GM12864 (cell line): ENCODE data around the gene AATK.
A peak's percentile ranks its signal among the peaks of the same experiment; 100 is the strongest.

Experiments
- DNase-seq: peaks from one replicate; pipeline ENCODE4 v3.0.0-alpha.2; 2011; ENCODE audit warnings: low read depth
- H3K4me3 ChIP-seq: 2 replicates; pipeline ENCODE4 v1.5.1; 2011; ENCODE audit warnings: mild to moderate bottlenecking, low read depth, low read length, control low read depth
- TF ChIP-seq, protein P1 (sequence below): IDR thresholded peaks from 2 replicates; pipeline ENCODE4 v1.5.1; 2011; ENCODE audit warnings: low read depth, mild to moderate bottlenecking, moderate library complexity, low read length, control low read depth, inconsistent platforms; ENCODE audit errors: missing control alignments

The AATK gene

DNA sequence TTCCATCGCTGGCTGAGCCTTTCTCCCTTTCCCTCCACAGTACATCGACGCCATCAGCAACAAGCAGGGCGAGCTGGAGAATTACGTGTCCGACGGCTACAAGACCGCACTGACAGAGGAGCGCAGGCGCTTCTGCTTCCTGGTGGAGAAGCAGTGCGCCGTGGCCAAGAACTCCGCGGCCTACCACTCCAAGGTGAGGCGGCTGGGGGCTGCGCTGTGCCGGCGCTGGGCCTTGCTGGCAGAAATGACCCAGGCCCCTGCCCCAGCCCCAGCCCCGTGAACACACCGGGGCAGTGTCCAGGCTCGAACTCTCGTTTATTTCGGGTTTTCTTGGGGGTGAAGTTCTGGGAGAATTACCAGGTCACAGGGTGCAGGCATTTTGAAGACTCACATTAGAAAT, 66.1 kb downstream of the AATK start:
- no peak overlapping the region for H3K4me3 ChIP-seq
- TF ChIP-seq, protein P1, sequence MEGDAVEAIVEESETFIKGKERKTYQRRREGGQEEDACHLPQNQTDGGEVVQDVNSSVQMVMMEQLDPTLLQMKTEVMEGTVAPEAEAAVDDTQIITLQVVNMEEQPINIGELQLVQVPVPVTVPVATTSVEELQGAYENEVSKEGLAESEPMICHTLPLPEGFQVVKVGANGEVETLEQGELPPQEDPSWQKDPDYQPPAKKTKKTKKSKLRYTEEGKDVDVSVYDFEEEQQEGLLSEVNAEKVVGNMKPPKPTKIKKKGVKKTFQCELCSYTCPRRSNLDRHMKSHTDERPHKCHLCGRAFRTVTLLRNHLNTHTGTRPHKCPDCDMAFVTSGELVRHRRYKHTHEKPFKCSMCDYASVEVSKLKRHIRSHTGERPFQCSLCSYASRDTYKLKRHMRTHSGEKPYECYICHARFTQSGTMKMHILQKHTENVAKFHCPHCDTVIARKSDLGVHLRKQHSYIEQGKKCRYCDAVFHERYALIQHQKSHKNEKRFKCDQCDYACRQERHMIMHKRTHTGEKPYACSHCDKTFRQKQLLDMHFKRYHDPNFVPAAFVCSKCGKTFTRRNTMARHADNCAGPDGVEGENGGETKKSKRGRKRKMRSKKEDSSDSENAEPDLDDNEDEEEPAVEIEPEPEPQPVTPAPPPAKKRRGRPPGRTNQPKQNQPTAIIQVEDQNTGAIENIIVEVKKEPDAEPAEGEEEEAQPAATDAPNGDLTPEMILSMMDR: no peak
- DNase-seq: no peak

DNA sequence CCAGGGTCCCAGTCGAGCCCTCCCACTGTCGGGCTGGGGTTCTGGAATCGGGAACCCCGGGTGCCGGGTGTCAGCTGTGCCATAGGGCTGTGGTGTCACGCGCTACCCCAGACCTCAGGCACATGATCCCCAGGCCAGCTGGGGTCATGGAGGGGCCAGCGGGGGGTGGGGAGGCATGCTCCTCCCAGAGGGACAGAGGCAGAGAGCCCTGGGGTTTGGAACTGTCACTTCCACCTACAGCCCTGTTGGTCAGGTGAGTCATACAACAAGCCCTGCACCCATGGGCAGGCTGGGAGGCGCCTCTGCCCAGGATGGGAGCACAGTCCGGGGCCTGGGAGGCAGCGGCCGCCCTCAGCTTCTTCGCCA, 68.1 kb downstream of the AATK start:
- no peak for DNase-seq
- no peak overlapping the region for H3K4me3 ChIP-seq
- TF ChIP-seq, protein P1: no peak

DNA sequence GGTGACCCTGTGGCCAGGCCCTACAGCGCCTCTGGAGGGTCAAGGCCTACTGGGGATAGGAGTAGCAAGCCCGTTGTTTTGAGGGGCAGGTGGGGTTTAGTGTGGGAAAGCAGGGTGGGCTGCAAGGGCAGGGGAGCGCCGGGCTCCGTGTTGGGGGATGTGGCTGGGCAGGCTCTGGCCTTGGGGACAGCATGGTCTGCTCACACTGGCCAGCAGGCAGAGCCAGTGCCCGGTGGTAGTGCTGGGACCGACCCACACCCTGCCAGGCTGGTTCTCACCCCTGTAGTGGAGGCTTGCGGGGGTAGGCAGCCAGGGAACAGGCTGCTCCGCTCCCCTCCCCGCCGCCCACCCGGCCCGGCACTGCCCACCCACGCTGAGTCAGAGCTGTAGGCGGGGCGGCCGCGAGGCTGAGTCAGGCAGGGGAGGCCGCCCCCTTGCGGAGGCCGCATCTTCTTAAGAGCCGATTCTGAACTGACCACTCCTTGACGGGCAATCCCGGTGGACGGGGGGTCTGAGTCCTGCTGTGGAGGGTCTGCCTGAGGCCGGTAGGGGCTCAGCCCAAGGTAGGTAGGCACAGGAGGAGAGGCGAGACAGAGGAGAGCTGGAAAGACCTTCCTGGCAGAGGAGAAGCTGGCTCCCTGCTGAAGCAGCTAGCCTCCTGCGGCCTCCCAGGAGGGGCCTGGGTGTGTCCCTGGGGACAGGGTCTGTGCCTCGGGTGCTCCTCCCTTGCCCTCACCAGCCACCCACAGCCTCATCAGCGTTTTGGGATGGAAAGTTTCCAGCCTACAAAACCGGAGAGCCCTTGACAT, 68.7 kb downstream of the AATK start:
- no peak for DNase-seq
- H3K4me3 ChIP-seq: no peak overlapping the region
- TF ChIP-seq, protein P1: peak; percentile 44

DNA sequence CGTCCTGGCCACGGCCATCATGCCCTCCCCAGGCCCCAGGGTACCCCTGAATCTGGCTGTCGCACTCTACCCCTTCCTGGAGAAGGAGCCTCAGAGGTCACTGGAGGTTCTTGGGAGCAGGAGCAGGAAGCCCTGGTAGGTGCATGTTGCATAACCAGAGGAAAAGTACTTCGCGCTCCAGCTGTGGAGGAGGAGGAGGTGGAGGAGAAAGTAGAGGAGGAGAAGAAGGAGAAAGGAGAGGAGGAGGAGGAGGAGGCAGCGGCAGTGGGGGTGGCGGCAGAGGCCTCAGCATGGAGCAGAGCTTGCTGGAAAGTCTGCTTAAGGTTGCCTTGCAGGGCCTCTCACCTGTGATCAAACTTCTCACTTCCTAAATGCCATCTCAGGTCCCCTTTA, 69.3 kb downstream of the AATK start:
- H3K4me3 ChIP-seq: no peak overlapping the region
- DNase-seq: no peak
- TF ChIP-seq, protein P1: no peak

DNA sequence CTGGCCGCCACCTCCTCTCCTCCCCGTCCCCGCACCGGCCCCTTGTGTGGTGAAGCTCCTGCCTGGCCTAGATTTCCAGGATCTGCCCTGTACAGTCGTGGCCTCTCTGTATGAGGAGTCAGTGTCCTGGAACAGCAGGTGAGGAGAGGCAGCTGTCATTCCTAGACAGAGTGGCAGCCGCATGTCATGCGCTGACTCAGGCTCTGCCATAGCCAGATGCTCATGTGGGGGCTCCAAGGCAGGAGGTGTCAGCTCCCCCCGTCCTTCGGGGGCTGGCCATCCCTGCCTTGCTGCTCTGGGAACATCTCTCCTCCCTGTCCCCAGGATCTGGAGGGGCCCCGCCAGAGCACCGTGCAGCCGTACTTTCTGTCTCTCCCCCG, 70.6 kb downstream of the AATK start:
- DNase-seq: no peak
- H3K4me3 ChIP-seq: no peak overlapping the region
- TF ChIP-seq, protein P1: no peak

DNA sequence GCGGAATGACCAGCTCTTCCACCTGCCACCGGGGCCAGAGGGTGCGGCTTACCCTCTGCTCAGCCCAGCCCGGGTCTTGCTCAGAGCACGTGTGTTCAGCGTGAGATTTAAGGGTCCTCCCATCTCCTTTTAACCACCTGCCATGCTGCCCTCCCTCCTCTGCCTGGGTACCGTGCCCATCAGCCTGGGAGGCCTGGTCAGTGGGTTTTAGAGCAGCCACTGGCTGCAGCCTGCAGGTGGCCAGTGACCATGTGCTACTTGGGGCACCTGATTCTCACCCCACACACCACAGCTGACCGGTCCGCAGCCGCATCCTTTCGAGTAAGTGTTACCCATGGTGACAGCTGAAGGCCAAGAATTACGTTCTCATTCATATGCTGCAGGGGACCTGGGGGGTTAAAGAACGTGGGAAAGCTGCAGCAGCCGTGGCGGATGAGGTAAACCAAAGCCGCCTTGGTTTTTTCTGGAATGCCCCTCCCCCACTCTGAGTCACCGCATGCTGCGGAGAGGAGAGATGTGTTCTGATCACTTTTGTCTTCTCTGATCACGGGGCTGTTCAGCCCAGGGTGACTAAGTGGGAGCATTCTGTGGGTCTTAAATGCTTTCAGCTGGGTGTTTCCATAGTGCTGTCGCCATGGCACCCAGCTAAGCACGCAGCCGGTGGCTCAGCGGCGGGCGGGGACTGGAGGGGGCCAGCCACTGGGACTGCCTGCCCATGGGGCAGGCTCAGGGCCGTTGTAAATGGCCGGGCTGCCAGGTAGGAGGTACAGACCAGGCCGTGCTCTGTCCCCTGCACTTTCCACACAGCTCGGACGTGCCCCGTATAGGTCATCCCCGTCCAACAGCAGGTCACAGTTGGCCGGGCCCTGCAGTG, 71.3 kb downstream of the AATK start:
- no peak for DNase-seq
- TF ChIP-seq, protein P1: no peak

More for the DNA sequence above, 71.3 kb downstream of the AATK start:
- no peak overlapping the region for H3K4me3 ChIP-seq
